Activated T-cell treated with anti-CD3 and anti-CD28 coated beads, Interleukin-2, amount 50 U/mL, for 24 hours (primary cell): Measurements from ENCODE around the gene SALL3.

Experiments used
- DNase-seq: peaks from one replicate; pipeline ENCODE4 v3.0.0-alpha.2; 2020
- H3K27ac Mint-ChIP-seq: 2 replicates; pipeline ENCODE4 v1.8.0; 2020; ENCODE audit warnings: mild to moderate bottlenecking, mixed read lengths
- H3K27me3 Mint-ChIP-seq: 2 replicates; pipeline ENCODE4 v1.8.0; 2020; ENCODE audit warnings: mixed read lengths
- H3K36me3 Mint-ChIP-seq: 2 replicates; pipeline ENCODE4 v1.8.0; 2020; ENCODE audit warnings: low read depth, mixed read lengths
- H3K4me1 Mint-ChIP-seq: 2 replicates; pipeline ENCODE4 v1.8.0; 2020; ENCODE audit warnings: low read depth, mixed read lengths
- H3K4me3 Mint-ChIP-seq: 2 replicates; pipeline ENCODE4 v1.8.0; 2020; ENCODE audit warnings: mild to moderate bottlenecking, moderate library complexity, mixed read lengths
- H3K9me3 Mint-ChIP-seq: 2 replicates; pipeline ENCODE4 v1.8.0; 2020; ENCODE audit warnings: mixed read lengths

Gene SALL3

GRCh38 chr18:79022603-79023002, 43.0 kb downstream of the SALL3 start:
- H3K36me3 Mint-ChIP-seq, result no peaks in the 10 kb centered on the region
- no peak overlapping the region for H3K4me3 Mint-ChIP-seq
- no peaks in the 10 kb centered on the region for H3K4me1 Mint-ChIP-seq
- H3K27ac Mint-ChIP-seq, result no peak overlapping the region
- H3K9me3 Mint-ChIP-seq, result peaks cover under 1% of the 10 kb centered on the region
- H3K27me3 Mint-ChIP-seq, result peaks cover 37% of the 10 kb centered on the region
- DNase-seq, result no peak

- Mint-ChIP-seq H3K9me3 (peaks cover 14% of the 10 kb centered on the region), H3K27me3 (peaks cover 12% of the 10 kb centered on the region), H3K4me3 (no peak overlapping the region), H3K4me1 (no peaks in the 10 kb centered on the region), H3K27ac (no peak overlapping the region), H3K36me3 (no peaks in the 10 kb centered on the region)
- DNase-seq, result no peak
These were observed 46.9 kb downstream of the SALL3 start for GRCh38 chr18:79026491-79026890.

GRCh38 chr18:79030680-79031079, 51.1 kb downstream of the SALL3 start:
- Mint-ChIP-seq H3K27me3 (peaks cover 8% of the 10 kb centered on the region), H3K9me3 (peaks cover 14% of the 10 kb centered on the region), H3K27ac (no peak overlapping the region), H3K36me3 (no peaks in the 10 kb centered on the region), H3K4me3 (no peak overlapping the region), H3K4me1 (no peaks in the 10 kb centered on the region)
- no peak for DNase-seq

GRCh38 chr18:79042276-79042675, 62.7 kb downstream of the SALL3 start:
- Mint-ChIP-seq H3K27ac (no peak overlapping the region), H3K9me3 (no peaks in the 10 kb centered on the region), H3K27me3 (peaks cover 12% of the 10 kb centered on the region), H3K4me1 (no peaks in the 10 kb centered on the region), H3K36me3 (no peaks in the 10 kb centered on the region), H3K4me3 (no peak overlapping the region)
- DNase-seq, result no peak

GRCh38 chr18:79043288-79043687, 63.7 kb downstream of the SALL3 start:
- Mint-ChIP-seq H3K9me3 (no peaks in the 10 kb centered on the region), H3K4me3 (no peak overlapping the region), H3K27me3 (peaks cover 12% of the 10 kb centered on the region)

GRCh38 chr18:79046522-79046921, 66.9 kb downstream of the SALL3 start:
- peaks cover 5% of the 10 kb centered on the region for H3K27me3 Mint-ChIP-seq
- H3K4me3 Mint-ChIP-seq, result no peak overlapping the region
- no peak overlapping the region for H3K27ac Mint-ChIP-seq
- H3K4me1 Mint-ChIP-seq, result no peaks in the 10 kb centered on the region
- H3K36me3 Mint-ChIP-seq, result no peaks in the 10 kb centered on the region
- no peak for DNase-seq
- H3K9me3 Mint-ChIP-seq, result no peaks in the 10 kb centered on the region

More at GRCh38 chr18:79043288-79043687, 63.7 kb downstream of the SALL3 start:
- Mint-ChIP-seq H3K4me1 (no peaks in the 10 kb centered on the region), H3K27ac (no peak overlapping the region), H3K36me3 (no peaks in the 10 kb centered on the region)
- no peak for DNase-seq

- no peaks in the 10 kb centered on the region for H3K9me3 Mint-ChIP-seq
- no peaks in the 10 kb centered on the region for H3K4me1 Mint-ChIP-seq
- peaks cover 3% of the 10 kb centered on the region for H3K27me3 Mint-ChIP-seq
- H3K36me3 Mint-ChIP-seq, result no peaks in the 10 kb centered on the region
- H3K27ac Mint-ChIP-seq, result no peak overlapping the region
- DNase-seq, result no peak
- H3K4me3 Mint-ChIP-seq, result no peak overlapping the region
These were observed 68.1 kb downstream of the SALL3 start for GRCh38 chr18:79047556-79048244.

GRCh38 chr18:79048245-79048632, 68.6 kb downstream of the SALL3 start:
- no peaks in the 10 kb centered on the region for H3K27me3 Mint-ChIP-seq
- H3K4me3 Mint-ChIP-seq, result no peak overlapping the region
- H3K36me3 Mint-ChIP-seq, result no peaks in the 10 kb centered on the region
- no peaks in the 10 kb centered on the region for H3K4me1 Mint-ChIP-seq
- no peak overlapping the region for H3K27ac Mint-ChIP-seq
- H3K9me3 Mint-ChIP-seq, result no peaks in the 10 kb centered on the region
- no peak for DNase-seq

GRCh38 chr18:79049506-79049905, 69.9 kb downstream of the SALL3 start:
- no peak overlapping the region for H3K27ac Mint-ChIP-seq
- no peaks in the 10 kb centered on the region for H3K9me3 Mint-ChIP-seq
- H3K36me3 Mint-ChIP-seq, result no peaks in the 10 kb centered on the region
- DNase-seq, result no peak
- H3K4me3 Mint-ChIP-seq, result no peak overlapping the region
- no peaks in the 10 kb centered on the region for H3K4me1 Mint-ChIP-seq
- peaks cover 2% of the 10 kb centered on the region for H3K27me3 Mint-ChIP-seq
